Osteocyte (in vitro differentiated cells): ENCODE results near the gene WDR93. TPM values are rescaled to one million over a fixed set of nuclear protein-coding genes. Genes with fewer than 3 reads are reported as not detected.

Source experiments
- DNase-seq: peaks from one replicate; pipeline ENCODE4 v3.0.0; 2021; ENCODE audit warnings: mixed read lengths; ENCODE audit not compliant: unreplicated experiment; ENCODE audit errors: extremely low spot score
- H3K27ac Mint-ChIP-seq: one replicate; pipeline ENCODE4 v1.8.0; 2021; ENCODE audit warnings: mild to moderate bottlenecking, mixed read lengths; ENCODE audit not compliant: unreplicated experiment
- H3K27me3 Mint-ChIP-seq: one replicate; pipeline ENCODE4 v1.8.0; 2021; ENCODE audit warnings: mixed read lengths; ENCODE audit not compliant: unreplicated experiment
- H3K36me3 Mint-ChIP-seq: one replicate; pipeline ENCODE4 v1.8.0; 2021; ENCODE audit warnings: mixed read lengths; ENCODE audit not compliant: unreplicated experiment
- H3K4me1 Mint-ChIP-seq: one replicate; pipeline ENCODE4 v1.8.0; 2021; ENCODE audit warnings: mixed read lengths; ENCODE audit not compliant: unreplicated experiment
- H3K4me3 Mint-ChIP-seq: one replicate; pipeline ENCODE4 v1.8.0; 2021; ENCODE audit warnings: mild to moderate bottlenecking, moderate library complexity, mixed read lengths; ENCODE audit not compliant: unreplicated experiment
- H3K9me3 Mint-ChIP-seq: one replicate; pipeline ENCODE4 v1.8.0; 2021; ENCODE audit warnings: mixed read lengths; ENCODE audit not compliant: unreplicated experiment
- total RNA-seq: library from RNA; stranded (reverse); gene quantifications from 2 replicates; pipeline ENCODE4 v1.2.1, GENCODE V29; 2021
- TF ChIP-seq, protein P1 (sequence below): fragments of 200-600 bp; sonication (generic); IDR thresholded peaks from 2 replicates; pipeline ENCODE4 v1.5.0; 2021; ENCODE audit warnings: antibody characterized with exemption, mild to moderate bottlenecking, moderate library complexity

WDR93 gene
- total RNA-seq, 1 donor from 2014 or later: 0.19 TPM

DNA sequence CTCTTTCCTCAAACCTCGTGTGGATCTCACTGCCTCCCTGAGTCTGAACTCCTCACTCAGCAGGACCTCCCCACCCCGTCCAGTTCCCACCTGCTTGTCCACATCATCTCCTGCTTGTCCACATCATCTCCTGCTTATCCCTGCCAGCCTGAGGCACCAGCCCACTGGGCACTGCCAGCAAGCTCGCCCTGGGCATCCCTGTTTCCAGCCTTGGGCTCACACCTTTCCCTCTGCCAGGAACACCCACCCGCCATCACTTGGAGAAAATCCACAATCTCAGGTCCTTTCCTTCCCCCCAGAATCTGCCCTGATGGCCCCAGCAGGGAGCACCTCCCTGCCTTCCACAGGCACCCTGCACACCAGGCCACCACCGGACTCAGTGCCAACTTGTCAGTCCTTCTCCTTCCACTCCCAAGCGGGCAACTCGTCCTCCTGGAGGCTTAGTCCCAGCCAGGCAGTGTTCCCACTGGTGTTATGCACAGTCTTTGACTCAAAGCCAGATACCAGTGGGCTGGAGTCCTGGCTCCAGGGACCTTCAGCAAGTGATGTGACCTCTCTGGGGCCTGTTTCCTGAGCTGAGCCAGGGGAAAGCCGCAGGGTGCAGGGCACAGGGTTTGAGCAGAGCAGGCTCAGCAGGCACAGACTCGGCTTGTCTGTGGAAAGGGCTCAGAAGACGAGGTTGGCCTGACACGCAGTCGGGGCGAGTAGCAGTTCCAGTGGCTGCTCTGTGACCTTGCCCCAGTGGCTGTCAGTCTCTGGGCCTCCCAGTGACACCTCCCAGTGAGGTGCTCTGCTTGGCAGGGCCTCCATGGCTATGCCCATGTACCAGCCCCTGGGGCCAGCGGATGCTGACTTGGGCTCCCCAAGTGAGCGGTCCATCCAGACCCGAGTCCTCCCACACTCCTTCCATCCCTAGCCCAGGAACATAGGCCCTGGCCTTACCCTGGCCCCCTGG lies 76.0 kb downstream of the WDR93 start:
- H3K4me1 Mint-ChIP-seq: peaks cover 15% of the 10 kb centered on the region
- no peak overlapping the region for H3K27ac Mint-ChIP-seq
- DNase-seq: no peak
- no peak overlapping the region for H3K4me3 Mint-ChIP-seq
- H3K9me3 Mint-ChIP-seq: no peaks in the 10 kb centered on the region
- H3K27me3 Mint-ChIP-seq: no peaks in the 10 kb centered on the region
- TF ChIP-seq, protein P1, sequence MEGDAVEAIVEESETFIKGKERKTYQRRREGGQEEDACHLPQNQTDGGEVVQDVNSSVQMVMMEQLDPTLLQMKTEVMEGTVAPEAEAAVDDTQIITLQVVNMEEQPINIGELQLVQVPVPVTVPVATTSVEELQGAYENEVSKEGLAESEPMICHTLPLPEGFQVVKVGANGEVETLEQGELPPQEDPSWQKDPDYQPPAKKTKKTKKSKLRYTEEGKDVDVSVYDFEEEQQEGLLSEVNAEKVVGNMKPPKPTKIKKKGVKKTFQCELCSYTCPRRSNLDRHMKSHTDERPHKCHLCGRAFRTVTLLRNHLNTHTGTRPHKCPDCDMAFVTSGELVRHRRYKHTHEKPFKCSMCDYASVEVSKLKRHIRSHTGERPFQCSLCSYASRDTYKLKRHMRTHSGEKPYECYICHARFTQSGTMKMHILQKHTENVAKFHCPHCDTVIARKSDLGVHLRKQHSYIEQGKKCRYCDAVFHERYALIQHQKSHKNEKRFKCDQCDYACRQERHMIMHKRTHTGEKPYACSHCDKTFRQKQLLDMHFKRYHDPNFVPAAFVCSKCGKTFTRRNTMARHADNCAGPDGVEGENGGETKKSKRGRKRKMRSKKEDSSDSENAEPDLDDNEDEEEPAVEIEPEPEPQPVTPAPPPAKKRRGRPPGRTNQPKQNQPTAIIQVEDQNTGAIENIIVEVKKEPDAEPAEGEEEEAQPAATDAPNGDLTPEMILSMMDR: no peak
- no peaks in the 10 kb centered on the region for H3K36me3 Mint-ChIP-seq

DNA sequence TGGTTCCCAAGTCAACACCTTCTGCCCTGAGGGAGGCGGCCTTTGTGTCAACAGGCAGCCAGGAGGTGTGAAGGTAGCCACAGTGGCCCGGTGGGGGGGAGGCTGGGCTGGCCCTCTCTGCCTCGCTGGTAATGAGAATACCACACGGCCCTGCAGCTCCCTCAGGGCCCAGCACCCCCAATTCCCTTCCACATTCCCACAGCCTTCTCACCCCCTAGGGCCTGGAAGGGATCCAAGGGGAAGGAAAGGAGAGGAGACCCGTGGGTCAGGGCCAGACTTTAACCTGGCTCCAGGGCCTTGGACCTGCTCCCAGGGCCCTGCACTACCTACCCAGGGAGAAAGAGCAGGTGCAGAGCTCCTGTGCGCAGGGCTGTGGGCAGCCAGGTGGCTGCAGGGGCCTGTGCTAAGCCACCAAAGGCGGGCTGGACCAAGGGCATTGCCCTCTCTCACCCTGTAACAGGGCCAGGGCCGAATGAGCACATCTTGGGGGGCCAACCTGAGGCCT lies 76.9 kb downstream of the WDR93 start:
- DNase-seq: no peak
- Mint-ChIP-seq H3K9me3 (no peaks in the 10 kb centered on the region), H3K4me3 (no peak overlapping the region), H3K27ac (no peak overlapping the region), H3K4me1 (peaks cover 18% of the 10 kb centered on the region), H3K27me3 (no peaks in the 10 kb centered on the region), H3K36me3 (no peaks in the 10 kb centered on the region)
- TF ChIP-seq, protein P1: no peak

DNA sequence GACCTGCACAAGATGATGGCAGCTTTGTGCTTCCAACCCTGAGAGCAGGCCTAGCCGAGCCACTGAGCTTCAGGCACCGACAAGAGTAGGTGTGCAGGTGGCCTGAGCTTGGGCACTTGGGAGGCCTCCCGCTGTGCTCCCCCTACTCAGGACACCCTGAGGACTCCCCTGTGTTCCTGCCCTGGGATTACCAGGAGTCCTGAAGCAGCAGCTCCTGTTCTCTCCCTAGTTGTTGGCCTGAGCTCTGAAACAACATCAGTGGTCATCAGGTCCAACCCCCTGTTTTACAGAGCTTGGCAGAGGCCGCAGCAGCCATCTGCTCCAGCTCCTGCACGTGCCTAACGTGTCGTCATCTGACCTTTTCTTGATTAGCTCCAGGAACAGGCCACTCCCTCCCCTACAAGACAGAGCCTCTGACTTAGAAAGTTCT lies 77.5 kb downstream of the WDR93 start:
- H3K4me3 Mint-ChIP-seq: no peak overlapping the region
- H3K36me3 Mint-ChIP-seq: no peaks in the 10 kb centered on the region
- no peaks in the 10 kb centered on the region for H3K9me3 Mint-ChIP-seq
- H3K27me3 Mint-ChIP-seq: no peaks in the 10 kb centered on the region
- no peak overlapping the region for H3K27ac Mint-ChIP-seq
- peaks cover 24% of the 10 kb centered on the region for H3K4me1 Mint-ChIP-seq
- TF ChIP-seq, protein P1: no peak
- no peak for DNase-seq

DNA sequence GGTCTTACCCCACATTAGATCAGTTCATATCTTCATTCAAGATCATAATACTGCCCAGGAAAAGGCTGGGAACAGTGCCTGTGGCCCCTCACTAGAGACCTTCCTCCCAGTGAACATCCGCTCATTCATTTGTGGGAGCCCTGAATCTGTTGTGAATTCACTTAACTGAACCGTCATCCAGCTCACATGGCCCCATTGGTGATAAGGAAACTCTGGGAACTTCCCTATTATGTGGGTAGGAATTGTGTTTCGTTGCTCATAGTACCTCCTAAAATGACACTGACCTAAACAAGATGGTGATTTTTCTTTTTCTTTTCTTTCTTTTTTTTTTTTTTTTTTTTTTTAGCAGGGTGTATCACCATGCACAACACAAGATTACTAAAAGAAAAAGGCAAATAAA lies 78.8 kb downstream of the WDR93 start:
- Mint-ChIP-seq H3K9me3 (no peaks in the 10 kb centered on the region), H3K4me3 (no peak overlapping the region), H3K4me1 (peaks cover 31% of the 10 kb centered on the region), H3K36me3 (no peaks in the 10 kb centered on the region), H3K27ac (no peak overlapping the region), H3K27me3 (no peaks in the 10 kb centered on the region)
- no peak for DNase-seq
- TF ChIP-seq, protein P1: no peak

DNA sequence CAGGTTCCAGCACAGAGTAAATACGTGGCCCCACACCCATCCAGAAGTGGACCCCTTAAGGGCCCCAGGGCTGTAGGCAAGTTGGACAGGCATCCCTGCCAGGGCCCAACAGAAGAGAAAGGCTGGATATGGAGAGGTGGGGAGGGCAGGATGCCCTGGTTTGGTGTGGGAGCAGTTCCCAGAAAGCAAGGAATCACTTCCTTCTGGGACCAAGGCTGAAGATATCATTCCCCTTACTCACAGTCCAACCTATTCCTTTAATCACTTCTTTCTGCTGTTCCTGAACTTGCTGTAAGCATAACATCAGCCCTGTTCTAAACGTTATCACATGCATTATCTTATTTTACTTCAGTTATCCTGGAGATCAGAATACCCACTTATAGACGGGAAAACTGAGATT lies 79.4 kb downstream of the WDR93 start:
- Mint-ChIP-seq H3K4me3 (no peak overlapping the region), H3K9me3 (no peaks in the 10 kb centered on the region), H3K4me1 (peaks cover 32% of the 10 kb centered on the region), H3K36me3 (no peaks in the 10 kb centered on the region), H3K27me3 (no peaks in the 10 kb centered on the region), H3K27ac (no peak overlapping the region)
- no peak for DNase-seq
- TF ChIP-seq, protein P1: no peak
